GM23338 (cell line): ENCODE measurements around the gene KIF20B. TPM values are rescaled to one million over a fixed set of nuclear protein-coding genes. Genes with fewer than 3 reads are reported as not detected.

Source experiments
- ATAC-seq: fragments of 200-7000 bp; cut with Tn5 transposase; 3 replicates; pipeline ENCODE4 v1.9.1; 2020
- DNase-seq: peaks from one replicate; pipeline ENCODE4 v3.0.0-alpha.2; 2015; ENCODE audit warnings: low spot score
- H2AFZ ChIP-seq: fragments of 200-600 bp; sonication (generic); 2 replicates; pipeline ENCODE4 v1.8.0; 2016; ENCODE audit warnings: antibody characterized with exemption, mild to moderate bottlenecking, moderate library complexity
- H3F3A ChIP-seq: fragments of 200-600 bp; sonication (generic); replicated peaks from 2 replicates; pipeline ENCODE4 v1.8.0; 2017; ENCODE audit warnings: antibody characterized with exemption, mixed run types, low read depth
- H3K27ac ChIP-seq: fragments of 200-600 bp; sonication (generic); 2 replicates; pipeline ENCODE4 v1.6.1; 2016; ENCODE audit warnings: low read depth
- H3K27me3 ChIP-seq: fragments of 200-600 bp; sonication (generic); 2 replicates; pipeline ENCODE4 v1.8.0; 2016; ENCODE audit warnings: mild to moderate bottlenecking, mixed run types, moderate library complexity; ENCODE audit not compliant: insufficient read depth
- H3K36me3 ChIP-seq: fragments of 200-600 bp; sonication (generic); 2 replicates; pipeline ENCODE4 v1.8.0; 2016; ENCODE audit warnings: mild to moderate bottlenecking; ENCODE audit not compliant: insufficient read depth
- H3K4me1 ChIP-seq: fragments of 200-600 bp; sonication (generic); 2 replicates; pipeline ENCODE4 v1.8.0; 2016; ENCODE audit warnings: mild to moderate bottlenecking, moderate library complexity; ENCODE audit not compliant: insufficient read depth
- H3K4me2 ChIP-seq: fragments of 200-600 bp; sonication (generic); 2 replicates; pipeline ENCODE4 v1.7.1; 2017; ENCODE audit warnings: mixed run types
- H3K4me3 ChIP-seq: fragments of 200-600 bp; sonication (generic); 2 replicates; pipeline ENCODE4 v1.6.1; 2016; ENCODE audit warnings: mixed run types
- H3K79me2 ChIP-seq: fragments of 200-600 bp; sonication (generic); replicated peaks from 2 replicates; pipeline ENCODE4 v1.8.0; 2017; ENCODE audit warnings: mild to moderate bottlenecking; ENCODE audit not compliant: insufficient read depth
- H3K9me2 ChIP-seq: fragments of 200-600 bp; sonication (generic); 2 replicates; pipeline ENCODE4 v1.8.0; 2017; ENCODE audit not compliant: insufficient read depth
- H4K20me1 ChIP-seq: fragments of 200-600 bp; sonication (generic); replicated peaks from 2 replicates; pipeline ENCODE4 v1.8.0; 2017; ENCODE audit warnings: mild to moderate bottlenecking; ENCODE audit not compliant: insufficient read depth
- H3K27ac Mint-ChIP-seq: 2 replicates; pipeline ENCODE4 v1.8.0; 2020; ENCODE audit warnings: inconsistent platforms, mild to moderate bottlenecking, moderate library complexity, mixed read lengths
- H3K27me3 Mint-ChIP-seq: 3 replicates; pipeline ENCODE4 v1.8.0; 2022; ENCODE audit warnings: low read depth, mild to moderate bottlenecking, moderate library complexity, mixed read lengths, inconsistent platforms; ENCODE audit not compliant: insufficient read depth, poor library complexity
- H3K36me3 Mint-ChIP-seq: 3 replicates; pipeline ENCODE4 v1.8.0; 2021; ENCODE audit warnings: low read depth, mild to moderate bottlenecking, inconsistent platforms, moderate library complexity, mixed read lengths
- H3K4me1 Mint-ChIP-seq: 3 replicates; pipeline ENCODE4 v1.8.0; 2020; ENCODE audit warnings: mild to moderate bottlenecking, inconsistent platforms, mixed read lengths
- H3K4me3 Mint-ChIP-seq: 3 replicates; pipeline ENCODE4 v1.8.0; 2021; ENCODE audit warnings: moderate library complexity, mild to moderate bottlenecking, inconsistent platforms, mixed read lengths
- H3K9me3 Mint-ChIP-seq: 3 replicates; pipeline ENCODE4 v1.8.0; 2020; ENCODE audit warnings: moderate library complexity, mild to moderate bottlenecking, inconsistent platforms, mixed read lengths
- CREB1 ChIP-seq: fragments of 250-450 bp; sonication (Bioruptor Pico); IDR thresholded peaks from 2 replicates; pipeline ENCODE4 v1.5.0; 2020; ENCODE audit warnings: low read depth, mild to moderate bottlenecking, moderate library complexity
- EZH2 ChIP-seq: fragments of 200-600 bp; sonication (generic); IDR thresholded peaks from one replicate; pipeline ENCODE4 v1.8.0; 2017; ENCODE audit warnings: antibody characterized with exemption, mild to moderate bottlenecking, low read depth; ENCODE audit not compliant: unreplicated experiment
- EZH2phosphoT487 ChIP-seq: fragments of 200-600 bp; sonication (generic); IDR thresholded peaks from one replicate; pipeline ENCODE4 v1.8.1; 2018; ENCODE audit warnings: antibody characterized with exemption; ENCODE audit not compliant: unreplicated experiment
- JUNB ChIP-seq: IDR thresholded peaks from one replicate; pipeline ENCODE4 v1.6.1; 2016; ENCODE audit warnings: antibody characterized with exemption; ENCODE audit not compliant: unreplicated experiment
- NANOG ChIP-seq: IDR thresholded peaks from 2 replicates; pipeline ENCODE4 v1.6.1; 2016; ENCODE audit warnings: antibody characterized with exemption, borderline replicate concordance
- POLR2AphosphoS5 ChIP-seq: IDR thresholded peaks from 2 replicates; pipeline ENCODE4 v1.6.1; 2016; ENCODE audit warnings: antibody characterized with exemption, low read depth
- REST ChIP-seq: IDR thresholded peaks from one replicate; pipeline ENCODE4 v1.6.1; 2018; ENCODE audit warnings: antibody characterized with exemption; ENCODE audit not compliant: unreplicated experiment
- ZNF114 ChIP-seq: fragments of 250-450 bp; sonication (Bioruptor Pico); IDR thresholded peaks from 2 replicates; pipeline ENCODE4 v1.5.0; 2020; ENCODE audit warnings: mild to moderate bottlenecking, moderate library complexity
- ZNF331 ChIP-seq: fragments of 250-450 bp; sonication (Bioruptor Pico); IDR thresholded peaks from 2 replicates; pipeline ENCODE4 v1.5.0; 2020; ENCODE audit warnings: low read depth, mild to moderate bottlenecking, moderate library complexity
- polyA plus RNA-seq: library from polyadenylated mRNA; unstranded; fragments of >200 nt; fragmentation: Nextera tagmentation; extraction: Ambion mirVana; gene quantifications from 2 replicates; pipeline ENCODE4 v1.2.1, GENCODE V29; 2016
- total RNA-seq: library from RNA; depleted of rRNA; stranded (reverse); fragments of >200 nt; shearing (Covaris generic); gene quantifications from 2 replicates; pipeline ENCODE4 v1.2.3, GENCODE V29; 2014
- TF ChIP-seq, protein P1 (sequence below): fragments of 250-450 bp; sonication (Bioruptor Pico); IDR thresholded peaks from 2 replicates; pipeline ENCODE4 v1.5.0; 2020; ENCODE audit warnings: mild to moderate bottlenecking, moderate library complexity
- TF ChIP-seq, protein P2 (sequence below): IDR thresholded peaks from 2 replicates; pipeline ENCODE4 v1.6.1; 2016; ENCODE audit warnings: antibody characterized with exemption

The KIF20B gene
- total and polyA plus RNA-seq, 2 experiments from 2014 or later, result 42.7 to 111 TPM

- peaks cover 62% of the 10 kb centered on the region for H3K36me3 Mint-ChIP-seq
Measured at GRCh38 chr10:89773081-89773480, 71.7 kb downstream of the KIF20B start.

GRCh38 chr10:89776665-89777064 is 75.3 kb downstream of the KIF20B start:
- no peaks in the 10 kb centered on the region for H3F3A ChIP-seq
- H3K4me3 ChIP-seq, result no peak overlapping the region
- H3K36me3 ChIP-seq, result peaks cover 16% of the 10 kb centered on the region; the same call in 1 of the 2 replicates
- no peaks in the 10 kb centered on the region for H3K27me3 ChIP-seq
- Mint-ChIP-seq H3K27ac (no peak overlapping the region), H3K4me1 (peaks cover 5% of the 10 kb centered on the region; the same call in 2 of the 3 replicates), H3K27me3 (peaks cover 1% of the 10 kb centered on the region), H3K4me3 (no peak overlapping the region), H3K36me3 (peaks cover 48% of the 10 kb centered on the region), H3K9me3 (no peaks in the 10 kb centered on the region)
- H3K4me1 ChIP-seq, result no peaks in the 10 kb centered on the region
- H2AFZ ChIP-seq, result no peak overlapping the region
- 0 out of 2 replicates have a peak, but pooled peaks cover 3% of the 10 kb centered on the region for H4K20me1 ChIP-seq
- no peak overlapping the region for H3K4me2 ChIP-seq
- DNase-seq (no peak), ATAC-seq (no peak)
- no peaks in the 10 kb centered on the region for H3K9me2 ChIP-seq
- no peak overlapping the region for H3K27ac ChIP-seq
- H3K79me2 ChIP-seq, result no peaks in the 10 kb centered on the region
- TF ChIP-seq ZNF331 (no peak), JUNB (no peak), REST (no peak), NANOG (no peak), EZH2 (no peak), POLR2AphosphoS5 (no peak), EZH2phosphoT487 (no peak), ZNF114 (no peak), CREB1 (CRISPR knock-in tag) (no peak)
- TF ChIP-seq, protein P1, sequence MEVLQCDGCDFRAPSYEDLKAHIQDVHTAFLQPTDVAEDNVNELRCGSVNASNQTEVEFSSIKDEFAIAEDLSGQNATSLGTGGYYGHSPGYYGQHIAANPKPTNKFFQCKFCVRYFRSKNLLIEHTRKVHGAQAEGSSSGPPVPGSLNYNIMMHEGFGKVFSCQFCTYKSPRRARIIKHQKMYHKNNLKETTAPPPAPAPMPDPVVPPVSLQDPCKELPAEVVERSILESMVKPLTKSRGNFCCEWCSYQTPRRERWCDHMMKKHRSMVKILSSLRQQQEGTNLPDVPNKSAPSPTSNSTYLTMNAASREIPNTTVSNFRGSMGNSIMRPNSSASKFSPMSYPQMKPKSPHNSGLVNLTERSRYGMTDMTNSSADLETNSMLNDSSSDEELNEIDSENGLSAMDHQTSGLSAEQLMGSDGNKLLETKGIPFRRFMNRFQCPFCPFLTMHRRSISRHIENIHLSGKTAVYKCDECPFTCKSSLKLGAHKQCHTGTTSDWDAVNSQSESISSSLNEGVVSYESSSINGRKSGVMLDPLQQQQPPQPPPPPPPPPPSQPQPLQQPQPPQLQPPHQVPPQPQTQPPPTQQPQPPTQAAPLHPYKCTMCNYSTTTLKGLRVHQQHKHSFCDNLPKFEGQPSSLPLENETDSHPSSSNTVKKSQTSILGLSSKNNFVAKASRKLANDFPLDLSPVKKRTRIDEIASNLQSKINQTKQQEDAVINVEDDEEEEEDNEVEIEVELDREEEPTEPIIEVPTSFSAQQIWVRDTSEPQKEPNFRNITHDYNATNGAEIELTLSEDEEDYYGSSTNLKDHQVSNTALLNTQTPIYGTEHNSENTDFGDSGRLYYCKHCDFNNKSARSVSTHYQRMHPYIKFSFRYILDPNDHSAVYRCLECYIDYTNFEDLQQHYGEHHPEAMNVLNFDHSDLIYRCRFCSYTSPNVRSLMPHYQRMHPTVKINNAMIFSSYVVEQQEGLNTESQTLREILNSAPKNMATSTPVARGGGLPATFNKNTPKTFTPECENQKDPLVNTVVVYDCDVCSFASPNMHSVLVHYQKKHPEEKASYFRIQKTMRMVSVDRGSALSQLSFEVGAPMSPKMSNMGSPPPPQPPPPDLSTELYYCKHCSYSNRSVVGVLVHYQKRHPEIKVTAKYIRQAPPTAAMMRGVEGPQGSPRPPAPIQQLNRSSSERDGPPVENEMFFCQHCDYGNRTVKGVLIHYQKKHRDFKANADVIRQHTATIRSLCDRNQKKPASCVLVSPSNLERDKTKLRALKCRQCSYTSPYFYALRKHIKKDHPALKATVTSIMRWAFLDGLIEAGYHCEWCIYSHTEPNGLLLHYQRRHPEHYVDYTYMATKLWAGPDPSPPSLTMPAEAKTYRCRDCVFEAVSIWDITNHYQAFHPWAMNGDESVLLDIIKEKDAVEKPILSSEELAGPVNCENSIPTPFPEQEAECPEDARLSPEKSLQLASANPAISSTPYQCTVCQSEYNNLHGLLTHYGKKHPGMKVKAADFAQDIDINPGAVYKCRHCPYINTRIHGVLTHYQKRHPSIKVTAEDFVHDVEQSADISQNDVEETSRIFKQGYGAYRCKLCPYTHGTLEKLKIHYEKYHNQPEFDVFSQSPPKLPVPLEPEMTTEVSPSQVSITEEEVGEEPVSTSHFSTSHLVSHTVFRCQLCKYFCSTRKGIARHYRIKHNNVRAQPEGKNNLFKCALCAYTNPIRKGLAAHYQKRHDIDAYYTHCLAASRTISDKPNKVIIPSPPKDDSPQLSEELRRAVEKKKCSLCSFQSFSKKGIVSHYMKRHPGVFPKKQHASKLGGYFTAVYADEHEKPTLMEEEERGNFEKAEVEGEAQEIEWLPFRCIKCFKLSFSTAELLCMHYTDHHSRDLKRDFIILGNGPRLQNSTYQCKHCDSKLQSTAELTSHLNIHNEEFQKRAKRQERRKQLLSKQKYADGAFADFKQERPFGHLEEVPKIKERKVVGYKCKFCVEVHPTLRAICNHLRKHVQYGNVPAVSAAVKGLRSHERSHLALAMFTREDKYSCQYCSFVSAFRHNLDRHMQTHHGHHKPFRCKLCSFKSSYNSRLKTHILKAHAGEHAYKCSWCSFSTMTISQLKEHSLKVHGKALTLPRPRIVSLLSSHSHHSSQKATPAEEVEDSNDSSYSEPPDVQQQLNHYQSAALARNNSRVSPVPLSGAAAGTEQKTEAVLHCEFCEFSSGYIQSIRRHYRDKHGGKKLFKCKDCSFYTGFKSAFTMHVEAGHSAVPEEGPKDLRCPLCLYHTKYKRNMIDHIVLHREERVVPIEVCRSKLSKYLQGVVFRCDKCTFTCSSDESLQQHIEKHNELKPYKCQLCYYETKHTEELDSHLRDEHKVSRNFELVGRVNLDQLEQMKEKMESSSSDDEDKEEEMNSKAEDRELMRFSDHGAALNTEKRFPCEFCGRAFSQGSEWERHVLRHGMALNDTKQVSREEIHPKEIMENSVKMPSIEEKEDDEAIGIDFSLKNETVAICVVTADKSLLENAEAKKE (CRISPR knock-in tag), result no peak
- TF ChIP-seq, protein P2, sequence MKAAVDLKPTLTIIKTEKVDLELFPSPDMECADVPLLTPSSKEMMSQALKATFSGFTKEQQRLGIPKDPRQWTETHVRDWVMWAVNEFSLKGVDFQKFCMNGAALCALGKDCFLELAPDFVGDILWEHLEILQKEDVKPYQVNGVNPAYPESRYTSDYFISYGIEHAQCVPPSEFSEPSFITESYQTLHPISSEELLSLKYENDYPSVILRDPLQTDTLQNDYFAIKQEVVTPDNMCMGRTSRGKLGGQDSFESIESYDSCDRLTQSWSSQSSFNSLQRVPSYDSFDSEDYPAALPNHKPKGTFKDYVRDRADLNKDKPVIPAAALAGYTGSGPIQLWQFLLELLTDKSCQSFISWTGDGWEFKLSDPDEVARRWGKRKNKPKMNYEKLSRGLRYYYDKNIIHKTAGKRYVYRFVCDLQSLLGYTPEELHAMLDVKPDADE, result no peak

More at GRCh38 chr10:89773081-89773480, 71.7 kb downstream of the KIF20B start:
- ATAC-seq (no peak), DNase-seq (no peak)
- no peak overlapping the region for H3K4me3 ChIP-seq
- no peak overlapping the region for H3K4me2 ChIP-seq
- H3K4me1 ChIP-seq, result no peaks in the 10 kb centered on the region
- Mint-ChIP-seq H3K27me3 (peaks cover 2% of the 10 kb centered on the region), H3K4me1 (no peaks in the 10 kb centered on the region), H3K27ac (no peak overlapping the region), H3K9me3 (no peaks in the 10 kb centered on the region), H3K4me3 (no peak overlapping the region)
- 0 out of 2 replicates have a peak, but pooled peaks cover 3% of the 10 kb centered on the region for H4K20me1 ChIP-seq
- peaks cover 16% of the 10 kb centered on the region; the same call in 1 of the 2 replicates for H3K36me3 ChIP-seq
- H3K79me2 ChIP-seq, result no peaks in the 10 kb centered on the region
- TF ChIP-seq EZH2 (no peak), NANOG (no peak)
- H3K27me3 ChIP-seq, result no peaks in the 10 kb centered on the region
- H3K27ac ChIP-seq, result no peak overlapping the region
- H3K9me2 ChIP-seq, result no peaks in the 10 kb centered on the region
- H2AFZ ChIP-seq, result no peak overlapping the region
- H3F3A ChIP-seq, result no peaks in the 10 kb centered on the region
